Activated naive CD4-positive, alpha-beta T cell treated with anti-CD3 and anti-CD28 coated beads, Interleukin-2, amount 50 U/mL, for 24 hours (primary cell): ENCODE data around the gene ZNF497.
"Not testable (repeated sequence)": the region's sequence is repeated elsewhere in the genome, so short reads cannot be mapped to it uniquely, and the experiment has no call there.

Source experiments
- H3K27ac Mint-ChIP-seq: one replicate; pipeline ENCODE4 v1.8.0; 2021; ENCODE audit warnings: mild to moderate bottlenecking, mixed read lengths
- H3K27me3 Mint-ChIP-seq: one replicate; pipeline ENCODE4 v1.8.0; 2021; ENCODE audit warnings: mixed read lengths
- H3K36me3 Mint-ChIP-seq: one replicate; pipeline ENCODE4 v1.8.0; 2021; ENCODE audit warnings: mixed read lengths
- H3K4me1 Mint-ChIP-seq: one replicate; pipeline ENCODE4 v1.8.0; 2021; ENCODE audit warnings: mixed read lengths
- H3K4me3 Mint-ChIP-seq: one replicate; pipeline ENCODE4 v1.8.0; 2021; ENCODE audit warnings: mild to moderate bottlenecking, mixed read lengths
- H3K9me3 Mint-ChIP-seq: one replicate; pipeline ENCODE4 v1.8.0; 2021; ENCODE audit warnings: mixed read lengths

The ZNF497 gene

GRCh38 chr19:58381460-58382212, 19.1 kb upstream of the ZNF497 start:
- no peaks in the 10 kb centered on the region for H3K27me3 Mint-ChIP-seq
- H3K36me3 Mint-ChIP-seq: no peaks in the 10 kb centered on the region
- H3K27ac Mint-ChIP-seq: peak overlapping the region; percentile 93
- H3K4me1 Mint-ChIP-seq: peaks cover 27% of the 10 kb centered on the region
- peak overlapping the region; percentile 95 for H3K4me3 Mint-ChIP-seq
- H3K9me3 Mint-ChIP-seq: no peaks in the 10 kb centered on the region

GRCh38 chr19:58380662-58381459, 18.3 kb upstream of the ZNF497 start, which contains the start of gene ZNF837:
ZNF837 (minus strand) TSS chr19:58381030; CDS start chr19:58369332, 11,698 bp downstream.
- Mint-ChIP-seq H3K36me3 (no peaks in the 10 kb centered on the region), H3K27me3 (no peaks in the 10 kb centered on the region), H3K4me1 (peaks cover 26% of the 10 kb centered on the region), H3K9me3 (no peaks in the 10 kb centered on the region), H3K27ac (peak within 1 kb of the TSS; percentile 97), H3K4me3 (peak within 1 kb of the TSS; percentile 95)

GRCh38 chr19:58380037-58380661, 17.6 kb upstream of the ZNF497 start:
- peaks cover 20% of the 10 kb centered on the region for H3K4me1 Mint-ChIP-seq
- no peaks in the 10 kb centered on the region for H3K9me3 Mint-ChIP-seq
- peak overlapping the region; percentile 97 for H3K27ac Mint-ChIP-seq
- no peaks in the 10 kb centered on the region for H3K36me3 Mint-ChIP-seq
- H3K27me3 Mint-ChIP-seq: no peaks in the 10 kb centered on the region
- peak overlapping the region; percentile 95 for H3K4me3 Mint-ChIP-seq

GRCh38 chr19:58379246-58379645, 16.7 kb upstream of the ZNF497 start:
- Mint-ChIP-seq H3K27ac (peak overlapping the region; percentile 23), H3K4me1 (peaks cover 20% of the 10 kb centered on the region), H3K9me3 (no peaks in the 10 kb centered on the region), H3K27me3 (no peaks in the 10 kb centered on the region), H3K36me3 (no peaks in the 10 kb centered on the region), H3K4me3 (peak overlapping the region; percentile 95)

- H3K4me3 Mint-ChIP-seq, H3K9me3 Mint-ChIP-seq, H3K27ac Mint-ChIP-seq, H3K27me3 Mint-ChIP-seq, H3K36me3 Mint-ChIP-seq: not testable (repeated sequence)
- H3K4me1 Mint-ChIP-seq: peaks cover 16% of the 10 kb centered on the region
Observed at GRCh38 chr19:58376724-58377123, 14.2 kb upstream of the ZNF497 start.

- Mint-ChIP-seq H3K4me1 (no peaks in the 10 kb centered on the region), H3K27ac (no peak overlapping the region), H3K36me3 (no peaks in the 10 kb centered on the region), H3K27me3 (no peaks in the 10 kb centered on the region), H3K4me3 (no peak overlapping the region), H3K9me3 (no peaks in the 10 kb centered on the region)
Observed at GRCh38 chr19:58374200-58374599, 11.6 kb upstream of the ZNF497 start.

GRCh38 chr19:58372311-58373133, 10.0 kb upstream of the ZNF497 start:
- Mint-ChIP-seq H3K27ac (no peak overlapping the region), H3K9me3 (no peaks in the 10 kb centered on the region), H3K4me3 (no peak overlapping the region), H3K27me3 (no peaks in the 10 kb centered on the region), H3K36me3 (no peaks in the 10 kb centered on the region), H3K4me1 (no peaks in the 10 kb centered on the region)

GRCh38 chr19:58368561-58369360, 6.2 kb upstream of the ZNF497 start:
- no peaks in the 10 kb centered on the region for H3K4me1 Mint-ChIP-seq
- no peak overlapping the region for H3K27ac Mint-ChIP-seq
- H3K27me3 Mint-ChIP-seq: no peaks in the 10 kb centered on the region
- no peaks in the 10 kb centered on the region for H3K36me3 Mint-ChIP-seq
- no peaks in the 10 kb centered on the region for H3K9me3 Mint-ChIP-seq
- no peak overlapping the region for H3K4me3 Mint-ChIP-seq

- no peaks in the 10 kb centered on the region for H3K36me3 Mint-ChIP-seq
- H3K4me3 Mint-ChIP-seq: no peak overlapping the region
- H3K9me3 Mint-ChIP-seq: no peaks in the 10 kb centered on the region
- no peaks in the 10 kb centered on the region for H3K27me3 Mint-ChIP-seq
- peaks cover 1% of the 10 kb centered on the region for H3K4me1 Mint-ChIP-seq
- no peak overlapping the region for H3K27ac Mint-ChIP-seq
Observed at GRCh38 chr19:58367698-58368454, 5.3 kb upstream of the ZNF497 start.

- Mint-ChIP-seq H3K9me3 (no peaks in the 10 kb centered on the region), H3K27me3 (no peaks in the 10 kb centered on the region), H3K27ac (no peak overlapping the region), H3K36me3 (no peaks in the 10 kb centered on the region), H3K4me1 (peaks cover 8% of the 10 kb centered on the region), H3K4me3 (no peak overlapping the region)
Observed at GRCh38 chr19:58366585-58367430, 4.3 kb upstream of the ZNF497 start.

GRCh38 chr19:58364146-58364545, 1.6 kb upstream of the ZNF497 start:
- Mint-ChIP-seq H3K4me1 (peaks cover 10% of the 10 kb centered on the region), H3K27me3 (no peaks in the 10 kb centered on the region), H3K9me3 (no peaks in the 10 kb centered on the region), H3K27ac (no peak overlapping the region), H3K36me3 (no peaks in the 10 kb centered on the region), H3K4me3 (no peak overlapping the region)

- Mint-ChIP-seq H3K4me1 (peaks cover 10% of the 10 kb centered on the region), H3K9me3 (no peaks in the 10 kb centered on the region), H3K27me3 (no peaks in the 10 kb centered on the region)
Observed at GRCh38 chr19:58361900-58362271, 665 bp downstream of the ZNF497 start.

GRCh38 chr19:58357481-58358145, 4.9 kb downstream of the ZNF497 start:
- H3K4me3 Mint-ChIP-seq: peak overlapping the region; percentile 11
- no peaks in the 10 kb centered on the region for H3K36me3 Mint-ChIP-seq
- H3K27ac Mint-ChIP-seq: peak overlapping the region; percentile 23
- no peaks in the 10 kb centered on the region for H3K27me3 Mint-ChIP-seq
- H3K4me1 Mint-ChIP-seq: peaks cover 10% of the 10 kb centered on the region
- H3K9me3 Mint-ChIP-seq: no peaks in the 10 kb centered on the region

More at GRCh38 chr19:58361900-58362271, 665 bp downstream of the ZNF497 start:
- Mint-ChIP-seq H3K36me3 (no peaks in the 10 kb centered on the region), H3K4me3 (peak overlapping the region; percentile 97), H3K27ac (peak overlapping the region; percentile 79)
